ENCODE measurements around the gene ST7. TPM values are rescaled to one million over a fixed set of nuclear protein-coding genes. Genes with fewer than 3 reads are reported as not detected.

The ST7 gene
- total and polyA plus RNA-seq, 4 donors, result 22.4 to 57.2 (median 41.6) TPM

- Histone ChIP-seq H3K9me3 (ENCODE audit: control insufficient read depth in 4 of 4, insufficient read depth in 3 of 4, low read length in 3 of 4) (peaks cover 0 to 4% (median 0%) of the 10 kb centered on the region in 4 donors), H3K27me3 (ENCODE audit: control insufficient read depth in 3 of 3, insufficient read depth in 3 of 3, low read length in 2 of 3) (no peaks in the 10 kb centered on the region), H3K27ac (ENCODE audit: low read depth in 1 of 2, low read length in 1 of 2) (peak overlapping the region; percentile 17 to 63), H3K4me3 (no peak overlapping the region), H3K36me3 (ENCODE audit: control insufficient read depth in 4 of 4, insufficient read depth in 4 of 4, low read length in 4 of 4) (no peaks in the 10 kb centered on the region), H3K9ac (ENCODE audit: insufficient read depth in 1 of 2, low read length in 2 of 2) (peak overlapping the region in 1 of 2 donors; percentile 46), H3K4me1 (ENCODE audit: control insufficient read depth in 5 of 5, insufficient read depth in 5 of 5, low read length in 5 of 5) (peaks cover 0 to 22% (median 10%) of the 10 kb centered on the region in 5 donors)
- DNase-seq, result peak; percentile 55 to 77 (median 69)
- ATAC-seq (ENCODE audit: insufficient read depth, low FRiP score), result peak; percentile 51
- no peak for TF ChIP-seq CTCF (IDR thresholded peaks at IDR 0.05; ENCODE audit: control extremely low read depth, extremely low read depth)
- 13 to 18% methylated on average over 7 of the region's 7 CpGs for WGBS, 2 donors
These were observed 119.4 kb downstream of the ST7 start for GRCh38 chr7:117072620-117073118.

- ATAC-seq (ENCODE audit: insufficient read depth, low FRiP score), result no peak
- Histone ChIP-seq H3K9me3 (ENCODE audit: control insufficient read depth in 4 of 4, insufficient read depth in 3 of 4, low read length in 3 of 4) (peaks cover 0 to 4% (median 0%) of the 10 kb centered on the region in 4 donors), H3K36me3 (ENCODE audit: control insufficient read depth in 4 of 4, insufficient read depth in 4 of 4, low read length in 4 of 4) (no peaks in the 10 kb centered on the region), H3K27me3 (ENCODE audit: control insufficient read depth in 3 of 3, insufficient read depth in 3 of 3, low read length in 2 of 3) (no peaks in the 10 kb centered on the region), H3K4me3 (no peak overlapping the region), H3K4me1 (ENCODE audit: control insufficient read depth in 5 of 5, insufficient read depth in 5 of 5, low read length in 5 of 5) (peaks cover 0 to 20% (median 6%) of the 10 kb centered on the region in 5 donors), H3K27ac (ENCODE audit: low read depth in 1 of 2, low read length in 1 of 2) (no peak overlapping the region), H3K9ac (ENCODE audit: insufficient read depth in 1 of 2, low read length in 2 of 2) (no peak overlapping the region)
- no peak for TF ChIP-seq CTCF (IDR thresholded peaks at IDR 0.05; ENCODE audit: control extremely low read depth, extremely low read depth)
- 92 to 95% methylated on average over 4 of the region's 4 CpGs for WGBS, 2 donors
- DNase-seq, result no peak
These were observed 121.1 kb downstream of the ST7 start for GRCh38 chr7:117074378-117074777.

GRCh38 chr7:117075934-117076333 lies 122.6 kb downstream of the ST7 start:
- H3K4me1 ChIP-seq (ENCODE audit: control insufficient read depth in 5 of 5, insufficient read depth in 5 of 5, low read length in 5 of 5), result peaks cover 0 to 13% (median 6%) of the 10 kb centered on the region in 5 donors
- no peak overlapping the region for H3K9ac ChIP-seq (ENCODE audit: insufficient read depth in 1 of 2, low read length in 2 of 2)
- no peak overlapping the region for H3K27ac ChIP-seq (ENCODE audit: low read depth in 1 of 2, low read length in 1 of 2)
- H3K4me3 ChIP-seq, result no peak overlapping the region
- no peak for TF ChIP-seq CTCF (IDR thresholded peaks at IDR 0.05; ENCODE audit: control extremely low read depth, extremely low read depth)
- 94 to 98% methylated on average over 2 of the region's 2 CpGs for WGBS, 2 donors
- H3K9me3 ChIP-seq (ENCODE audit: control insufficient read depth in 4 of 4, insufficient read depth in 3 of 4, low read length in 3 of 4), result peaks cover 0 to 4% (median 0%) of the 10 kb centered on the region in 4 donors
- no peak for DNase-seq
- ATAC-seq (ENCODE audit: insufficient read depth, low FRiP score), result no peak
- H3K36me3 ChIP-seq (ENCODE audit: control insufficient read depth in 4 of 4, insufficient read depth in 4 of 4, low read length in 4 of 4), result no peaks in the 10 kb centered on the region
- H3K27me3 ChIP-seq (ENCODE audit: control insufficient read depth in 3 of 3, insufficient read depth in 3 of 3, low read length in 2 of 3), result no peaks in the 10 kb centered on the region
